Measurements from ENCODE around the gene WT1.

DNA sequence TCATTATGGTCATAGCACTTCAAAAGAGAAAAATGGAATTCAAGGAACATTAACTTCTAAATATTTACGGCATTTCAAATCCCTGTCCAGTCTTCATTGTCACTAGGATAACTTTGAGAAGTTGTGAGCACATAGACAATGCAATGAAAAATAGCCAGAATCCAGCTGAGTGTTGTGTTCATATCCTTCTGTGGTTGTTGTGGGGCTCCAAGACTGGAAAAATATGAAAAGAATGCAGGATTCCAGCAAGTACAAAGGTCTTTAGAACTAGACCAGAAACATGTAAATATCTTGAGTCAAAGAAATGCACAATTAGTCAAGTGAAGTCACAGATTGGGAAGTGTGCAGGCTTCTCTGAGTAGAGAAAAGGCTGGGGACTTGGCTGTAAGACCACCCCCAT is 68.7 kb downstream of the WT1 start:
- TF ChIP-seq, protein P1, sequence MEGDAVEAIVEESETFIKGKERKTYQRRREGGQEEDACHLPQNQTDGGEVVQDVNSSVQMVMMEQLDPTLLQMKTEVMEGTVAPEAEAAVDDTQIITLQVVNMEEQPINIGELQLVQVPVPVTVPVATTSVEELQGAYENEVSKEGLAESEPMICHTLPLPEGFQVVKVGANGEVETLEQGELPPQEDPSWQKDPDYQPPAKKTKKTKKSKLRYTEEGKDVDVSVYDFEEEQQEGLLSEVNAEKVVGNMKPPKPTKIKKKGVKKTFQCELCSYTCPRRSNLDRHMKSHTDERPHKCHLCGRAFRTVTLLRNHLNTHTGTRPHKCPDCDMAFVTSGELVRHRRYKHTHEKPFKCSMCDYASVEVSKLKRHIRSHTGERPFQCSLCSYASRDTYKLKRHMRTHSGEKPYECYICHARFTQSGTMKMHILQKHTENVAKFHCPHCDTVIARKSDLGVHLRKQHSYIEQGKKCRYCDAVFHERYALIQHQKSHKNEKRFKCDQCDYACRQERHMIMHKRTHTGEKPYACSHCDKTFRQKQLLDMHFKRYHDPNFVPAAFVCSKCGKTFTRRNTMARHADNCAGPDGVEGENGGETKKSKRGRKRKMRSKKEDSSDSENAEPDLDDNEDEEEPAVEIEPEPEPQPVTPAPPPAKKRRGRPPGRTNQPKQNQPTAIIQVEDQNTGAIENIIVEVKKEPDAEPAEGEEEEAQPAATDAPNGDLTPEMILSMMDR (IDR thresholded peaks at IDR 0.05): no peak
- no peak for TF ChIP-seq ZFX (IDR thresholded peaks at IDR 0.05; ENCODE audit: borderline replicate concordance)

Data from 22Rv1 (cell line).